ENCODE data around the gene CCR6.
"Not testable (repeated sequence)": the region's sequence is repeated elsewhere in the genome, so short reads cannot be mapped to it uniquely, and the experiment has no call there.

Gene CCR6

DNA sequence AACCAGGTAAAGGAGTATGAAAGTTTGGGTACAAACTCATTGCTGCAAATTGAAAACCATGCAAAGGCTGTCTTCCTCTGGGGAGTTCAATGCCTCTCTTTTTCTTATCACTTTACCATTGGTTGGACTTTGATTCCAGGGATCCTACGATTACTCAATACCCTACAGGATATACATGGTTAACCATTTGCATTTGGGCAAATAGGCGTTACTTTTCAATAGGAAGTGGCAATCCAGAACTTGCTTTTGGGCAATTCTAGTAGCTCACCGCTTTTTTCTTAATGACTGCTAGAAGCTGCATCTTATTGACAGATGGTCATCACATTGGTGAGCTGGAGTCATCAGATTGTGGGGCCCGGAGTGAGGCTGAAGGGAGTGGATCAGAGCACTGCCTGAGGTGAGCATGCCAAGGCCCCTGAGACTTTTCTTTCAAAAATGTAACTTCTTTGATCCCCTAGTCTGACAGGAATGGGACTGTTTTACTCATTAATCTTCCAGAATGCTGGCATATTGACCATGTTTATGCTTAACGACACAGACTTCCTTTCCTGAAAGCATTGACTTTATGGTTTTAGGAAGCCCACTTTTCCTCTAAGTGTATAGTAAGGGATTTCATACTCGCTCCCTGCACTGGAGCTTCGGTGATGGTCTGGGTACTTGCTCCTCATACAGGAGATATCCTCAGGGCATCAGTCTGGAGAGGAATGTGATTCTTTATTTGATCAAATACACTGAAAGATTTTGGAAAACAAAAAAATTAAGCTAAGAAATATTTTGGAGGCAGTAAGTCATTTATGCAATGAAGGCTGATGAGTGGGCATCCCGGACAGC is at the start of gene CCR6:
Gene CCR6 (plus strand): TSS at position 270 of the 831 bp plus-strand sequence. CDS start 13,039 bp downstream, outside the sequence.
- no peak for TF ChIP-seq CTCF (IDR thresholded peaks at IDR 0.05; ENCODE audit: control extremely low read depth, extremely low read depth, low read depth, missing control alignments)
- POLR2A ChIA-PET = interaction anchor here (0.6 to 4.4 kb wide), 2 partner anchors 29 to 121 kb away, joined by 3 to 22 read pairs; no protein-coding TSS in a partner anchor
- DNase-seq (ENCODE audit: extremely low spot score) = no peak
- CTCF ChIA-PET = interaction anchor here (0.7 to 13.1 kb wide), 18 partner anchors 7 to 348 kb away, joined by 3 to 135 read pairs (median 5); partner anchors contain the start of gene CEP43

DNA sequence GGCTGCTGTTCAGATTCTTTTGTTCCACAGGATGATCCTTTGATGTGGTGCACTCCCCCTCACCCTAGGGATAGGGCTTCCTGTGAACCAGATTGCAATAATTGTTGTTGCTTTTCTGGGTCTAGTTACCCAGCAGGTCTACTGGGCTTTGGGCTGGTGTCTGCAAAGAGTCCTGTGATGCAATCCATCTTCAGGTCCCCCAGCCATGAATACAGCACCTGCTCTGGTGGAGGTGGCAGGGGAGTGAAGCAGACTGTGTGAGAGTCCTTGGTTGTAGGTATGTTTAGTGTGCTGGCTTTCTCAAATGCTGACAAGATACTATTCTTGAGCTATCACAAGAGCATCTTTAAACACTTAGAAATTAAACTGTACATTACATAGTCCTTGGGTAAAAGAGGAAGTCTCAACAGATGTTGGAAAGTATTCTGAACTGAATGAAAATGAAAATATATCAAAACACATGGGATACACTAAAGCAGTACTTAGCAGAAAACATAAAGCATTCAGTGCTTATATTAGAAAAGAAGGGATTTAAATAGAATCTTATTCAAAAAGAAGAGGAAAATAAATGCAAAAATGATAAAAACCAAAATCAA is 49.1 kb upstream of the CCR6 start:
- CTCF ChIA-PET = no interaction called here
- TF ChIP-seq CTCF (IDR thresholded peaks at IDR 0.05; ENCODE audit: control extremely low read depth, extremely low read depth, low read depth, missing control alignments) = no peak
- POLR2A ChIA-PET = no interaction called here
- no peak for DNase-seq (ENCODE audit: extremely low spot score)

DNA sequence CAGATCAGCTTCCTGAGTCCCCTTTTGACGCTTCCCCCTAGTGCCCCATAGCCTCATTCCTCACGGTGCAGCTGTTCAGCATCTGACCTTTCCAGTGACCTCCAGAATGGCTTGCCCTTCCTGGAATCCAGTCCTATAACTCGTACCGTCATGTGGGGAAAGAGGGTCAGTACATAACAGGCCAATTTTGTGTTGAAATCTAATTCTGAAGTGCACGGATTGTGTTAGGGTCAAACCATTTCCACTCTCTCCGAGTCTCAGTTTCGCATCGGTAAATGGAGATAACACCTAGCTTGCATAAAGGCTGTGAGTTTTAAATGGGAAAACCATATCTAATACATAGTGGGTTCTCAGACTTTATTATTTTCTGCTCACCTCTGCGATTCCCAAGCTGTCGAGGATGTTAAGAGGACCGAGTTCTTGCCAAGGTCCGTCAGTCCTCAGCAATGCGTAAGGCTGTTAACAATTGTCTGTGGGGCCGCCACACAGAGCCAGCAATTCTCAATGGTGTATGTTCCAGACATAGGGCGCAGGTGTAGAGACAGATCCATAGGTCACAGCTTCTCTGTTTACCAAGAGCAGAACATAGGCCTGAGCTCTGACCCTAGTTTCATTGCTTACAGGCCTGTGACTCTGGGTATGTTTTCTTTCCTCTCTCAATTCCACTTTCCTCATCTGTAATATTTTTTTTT is 45.5 kb upstream of the CCR6 start:
- DNase-seq (ENCODE audit: extremely low spot score) = no peak
- no peak for TF ChIP-seq CTCF (IDR thresholded peaks at IDR 0.05; ENCODE audit: control extremely low read depth, extremely low read depth, low read depth, missing control alignments)
- ChIA-PET POLR2A (no interaction called here), CTCF (interaction anchor here (0.7 to 1.3 kb wide), 3 partner anchors 29 to 66 kb away, joined by 3 to 7 read pairs (median 3); no protein-coding TSS in a partner anchor)

DNA sequence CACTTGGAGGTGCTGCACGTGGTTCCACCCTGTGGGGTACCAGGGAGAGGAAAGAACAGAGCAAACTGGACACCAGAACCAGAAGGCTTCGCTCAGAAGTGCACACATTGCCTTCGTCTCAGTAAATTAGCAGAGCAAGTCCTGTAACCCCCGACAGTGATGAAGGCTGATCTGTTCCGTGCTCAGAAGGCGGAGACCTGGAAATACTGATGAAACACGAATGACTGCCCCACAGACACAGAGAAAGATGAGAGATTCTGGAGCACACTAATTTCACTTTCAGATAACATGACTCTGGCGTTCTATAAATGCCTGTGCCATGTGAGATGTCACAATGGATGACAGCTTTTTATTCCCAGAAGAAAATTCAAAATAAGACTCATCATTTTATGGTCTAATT is 44.2 kb upstream of the CCR6 start:
- no peak for DNase-seq (ENCODE audit: extremely low spot score)
- ChIA-PET POLR2A (no interaction called here), CTCF (interaction anchor here (2.4 kb wide), 1 partner anchor 15 kb away, joined by 12 read pairs; no protein-coding TSS in a partner anchor)
- no peak for TF ChIP-seq CTCF (IDR thresholded peaks at IDR 0.05; ENCODE audit: control extremely low read depth, extremely low read depth, low read depth, missing control alignments)

- ChIA-PET POLR2A (no interaction called here), CTCF (interaction anchor here (0.6 to 2.4 kb wide), 6 partner anchors 11 to 45 kb away, joined by 3 to 12 read pairs (median 3); partner anchors contain the start of gene CCR6)
- TF ChIP-seq CTCF (IDR thresholded peaks at IDR 0.05; ENCODE audit: control extremely low read depth, extremely low read depth, low read depth, missing control alignments) = peak; percentile 62
- peak; percentile 83 for DNase-seq (ENCODE audit: extremely low spot score)
Measured at GRCh38 chr6:167079853-167080297, 43.0 kb upstream of the CCR6 start.

DNA sequence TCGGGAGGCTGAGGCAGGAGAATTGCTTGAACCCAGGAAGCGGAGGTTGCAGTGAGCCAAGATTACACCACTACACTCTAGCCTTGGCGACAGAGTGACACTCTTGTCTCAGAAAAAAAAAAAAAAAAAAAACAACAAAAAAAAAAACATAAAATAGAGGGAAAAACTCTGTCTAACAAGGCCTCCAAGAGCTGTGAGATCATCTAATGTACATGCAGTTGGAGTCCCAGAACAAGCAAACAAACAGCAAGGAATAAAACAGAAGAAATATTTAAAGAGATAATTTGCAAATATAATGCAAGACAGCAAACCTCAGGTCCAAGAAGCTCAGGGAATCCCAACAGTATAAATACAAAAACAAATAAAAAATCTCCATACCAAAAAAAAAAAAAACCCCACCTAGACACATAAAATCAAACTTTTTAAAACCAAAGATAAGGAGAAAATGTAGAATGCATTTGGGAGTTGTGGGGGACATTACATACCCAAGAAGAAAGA is 35.0 kb upstream of the CCR6 start:
- ChIA-PET CTCF (interaction anchor here (2.6 to 3.9 kb wide), 2 partner anchors 35 to 54 kb away, joined by 7 to 12 read pairs; partner anchors contain the start of gene CCR6), POLR2A (interaction anchor here (0.7 kb wide), 1 partner anchor 115 kb away, joined by 9 read pairs; no protein-coding TSS in a partner anchor)
- TF ChIP-seq CTCF (IDR thresholded peaks at IDR 0.05; ENCODE audit: control extremely low read depth, extremely low read depth, low read depth, missing control alignments) = no peak
- DNase-seq (ENCODE audit: extremely low spot score) = no peak

- ChIA-PET POLR2A (interaction anchor here (0.7 kb wide), 2 partner anchors 25 to 148 kb away, joined by 4 read pairs; no protein-coding TSS in a partner anchor), CTCF (interaction anchor here (2.6 to 3.9 kb wide), 2 partner anchors 34 to 53 kb away, joined by 7 to 12 read pairs; partner anchors contain the start of gene CCR6)
- not testable (repeated sequence) for DNase-seq (ENCODE audit: extremely low spot score)
Measured at GRCh38 chr6:167088741-167089140, 34.2 kb upstream of the CCR6 start.
